Karpas-422 (cell line): ENCODE data around the gene MIA. TPM values are rescaled to one million over a fixed set of nuclear protein-coding genes. Genes with fewer than 3 reads are reported as not detected.
"Not testable (repeated sequence)": the region's sequence is repeated elsewhere in the genome, so short reads cannot be mapped to it uniquely, and the experiment has no call there.

Experiments
- DNase-seq: peaks from one replicate; pipeline ENCODE4 v3.0.0-alpha.2; 2015
- H2AFZ ChIP-seq: fragments of 200-600 bp; sonication (generic); 2 replicates; pipeline ENCODE4 v1.6.1; 2014; ENCODE audit warnings: antibody characterized with exemption, low read length, mixed read lengths
- H3K27ac ChIP-seq: fragments of 200-600 bp; sonication (generic); 2 replicates; pipeline ENCODE4 v1.5.1; 2014; ENCODE audit warnings: mild to moderate bottlenecking, low read length, moderate library complexity
- H3K27me3 ChIP-seq: fragments of 200-600 bp; sonication (generic); 2 replicates; pipeline ENCODE4 v1.6.1; 2014; ENCODE audit warnings: low read length, mixed read lengths
- H3K36me3 ChIP-seq: fragments of 200-600 bp; sonication (generic); 2 replicates; pipeline ENCODE4 v1.6.1; 2014; ENCODE audit warnings: low read length, mixed read lengths; ENCODE audit not compliant: insufficient read depth
- H3K4me1 ChIP-seq: fragments of 200-600 bp; sonication (generic); 2 replicates; pipeline ENCODE4 v1.6.1; 2014; ENCODE audit warnings: mild to moderate bottlenecking, low read length, mixed read lengths
- H3K4me2 ChIP-seq: fragments of 200-600 bp; sonication (generic); 2 replicates; pipeline ENCODE4 v1.6.1; 2014; ENCODE audit warnings: low read length, low read depth, mild to moderate bottlenecking; ENCODE audit not compliant: poor library complexity, severe bottlenecking
- H3K4me3 ChIP-seq: fragments of 200-600 bp; sonication (generic); 2 replicates; pipeline ENCODE4 v1.5.1; 2014; ENCODE audit warnings: mild to moderate bottlenecking, antibody characterized with exemption, low read length, mixed read lengths
- H3K79me2 ChIP-seq: fragments of 200-600 bp; sonication (generic); 2 replicates; pipeline ENCODE4 v1.6.1; 2014; ENCODE audit warnings: mild to moderate bottlenecking, low read length, mixed read lengths
- H3K9ac ChIP-seq: fragments of 200-600 bp; sonication (generic); 2 replicates; pipeline ENCODE4 v1.6.0; 2014; ENCODE audit warnings: low read length
- H3K9me2 ChIP-seq: fragments of 200-600 bp; sonication (generic), shearing (Covaris generic); replicated peaks from 2 replicates; pipeline ENCODE4 v1.6.0; 2014; ENCODE audit warnings: mild to moderate bottlenecking, low read length, moderate library complexity; ENCODE audit not compliant: insufficient read depth
- H3K9me3 ChIP-seq: fragments of 300-700, 200-600 bp; sonication (generic); 2 replicates; pipeline ENCODE4 v1.6.1; 2014; ENCODE audit warnings: low read length, mixed read lengths
- H4K20me1 ChIP-seq: fragments of 200-600 bp; sonication (generic); 2 replicates; pipeline ENCODE4 v1.6.1; 2014; ENCODE audit warnings: mild to moderate bottlenecking, antibody characterized with exemption, low read length, low read depth; ENCODE audit not compliant: insufficient read depth
- total RNA-seq: library from RNA; depleted of rRNA; stranded (reverse); fragments of >200 nt; shearing (Covaris generic); gene quantifications from 2 replicates; pipeline ENCODE4 v1.2.3, GENCODE V29; 2014; ENCODE audit warnings: low replicate concordance; rRNA removed

The MIA gene
- total RNA-seq = 0.40 TPM in 1 of 2 replicates, not detected in the other

DNA sequence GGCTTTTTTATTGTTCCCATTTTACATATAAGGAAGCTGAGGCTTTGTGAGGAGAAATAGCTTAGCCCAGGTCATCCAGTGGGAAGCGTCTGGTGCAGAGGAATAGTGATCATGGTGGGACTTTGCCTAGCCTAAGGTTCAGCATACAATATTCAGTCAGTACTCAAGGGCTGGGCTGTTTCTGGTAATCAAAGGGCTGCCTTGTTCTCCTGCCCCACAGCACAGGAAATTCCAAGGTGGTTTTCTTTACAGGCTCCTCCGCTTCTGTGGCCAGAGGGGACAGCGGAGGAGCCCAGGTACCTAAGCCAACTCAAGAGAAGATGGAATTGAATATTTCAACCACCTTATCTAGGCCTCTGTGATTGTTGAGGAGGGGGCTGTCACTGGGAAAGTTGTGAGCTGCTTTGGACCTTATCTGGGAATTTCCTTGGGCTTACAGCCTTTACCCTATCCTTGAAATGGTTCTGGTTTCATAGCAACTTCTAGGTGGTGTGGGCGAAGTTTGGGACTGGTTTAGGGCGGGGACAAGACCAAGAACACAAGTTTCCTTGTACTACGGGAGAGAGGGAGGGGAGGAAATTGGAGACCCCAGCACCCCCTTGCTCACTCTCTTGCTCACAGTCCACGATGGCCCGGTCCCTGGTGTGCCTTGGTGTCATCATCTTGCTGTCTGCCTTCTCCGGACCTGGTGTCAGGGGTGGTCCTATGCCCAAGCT is at the start of gene MIA:
TSS of gene MIA (plus strand) at position 606 of the 716 bp plus-strand sequence. CDS start at position 628, 22 bp downstream.
- Histone ChIP-seq H3K9me2 (no peaks in the 10 kb centered on the region), H3K4me1 (peaks cover 23% of the 10 kb centered on the region), H3K27ac (peak within 1 kb of the TSS; percentile 100; the same call in 1 of the 2 replicates), H3K4me2 (no peak within 1 kb of the TSS), H3K79me2 (peaks cover 8% of the 10 kb centered on the region; the same call in 1 of the 2 replicates), H3K4me3 (no peak within 1 kb of the TSS), H3K27me3 (no peaks in the 10 kb centered on the region), H4K20me1 (no peaks in the 10 kb centered on the region), H3K9ac (no peak within 1 kb of the TSS), H2AFZ (no peak within 1 kb of the TSS), H3K36me3 (no peaks in the 10 kb centered on the region), H3K9me3 (no peaks in the 10 kb centered on the region)
- DNase-seq = no peak

GRCh38 chr19:40726279-40726678 is 49.0 kb upstream of the MIA start:
- H3K36me3 ChIP-seq = 0 out of 2 replicates have a peak, but pooled peaks cover 2% of the 10 kb centered on the region

GRCh38 chr19:40730065-40730464 is 45.3 kb upstream of the MIA start:
- DNase-seq, H3K27me3 ChIP-seq, H4K20me1 ChIP-seq, H3K9me3 ChIP-seq, H3K9me2 ChIP-seq, H3K9ac ChIP-seq, H3K27ac ChIP-seq, H3K4me1 ChIP-seq, H3K36me3 ChIP-seq, H3K4me2 ChIP-seq, H2AFZ ChIP-seq, H3K79me2 ChIP-seq, H3K4me3 ChIP-seq: not testable (repeated sequence)

More at GRCh38 chr19:40726279-40726678, 49.0 kb upstream of the MIA start:
- H3K79me2 ChIP-seq = peaks cover 7% of the 10 kb centered on the region
- DNase-seq = no peak
- H4K20me1 ChIP-seq = no peaks in the 10 kb centered on the region
- no peaks in the 10 kb centered on the region for H3K9me2 ChIP-seq
- H3K4me3 ChIP-seq = no peak overlapping the region
- no peaks in the 10 kb centered on the region for H3K27me3 ChIP-seq
- no peak overlapping the region for H2AFZ ChIP-seq
- H3K4me2 ChIP-seq = no peak overlapping the region
- H3K27ac ChIP-seq = no peak overlapping the region
- H3K4me1 ChIP-seq = no peaks in the 10 kb centered on the region
- H3K9me3 ChIP-seq = no peaks in the 10 kb centered on the region
- no peak overlapping the region for H3K9ac ChIP-seq

GRCh38 chr19:40732304-40732703 is 43.0 kb upstream of the MIA start:
- H3K9me3 ChIP-seq, H4K20me1 ChIP-seq, H3K4me2 ChIP-seq, H3K9ac ChIP-seq, H2AFZ ChIP-seq, DNase-seq, H3K27ac ChIP-seq, H3K4me1 ChIP-seq, H3K4me3 ChIP-seq, H3K9me2 ChIP-seq, H3K79me2 ChIP-seq, H3K27me3 ChIP-seq, H3K36me3 ChIP-seq: not testable (repeated sequence)

GRCh38 chr19:40733149-40733548 is 42.2 kb upstream of the MIA start:
- Histone ChIP-seq H3K9ac (no peak overlapping the region), H3K79me2 (no peaks in the 10 kb centered on the region), H3K27ac (no peak overlapping the region), H4K20me1 (no peaks in the 10 kb centered on the region), H3K4me1 (no peaks in the 10 kb centered on the region), H3K4me3 (no peak overlapping the region), H2AFZ (no peak overlapping the region), H3K9me3 (no peaks in the 10 kb centered on the region), H3K9me2 (no peaks in the 10 kb centered on the region), H3K4me2 (no peak overlapping the region), H3K36me3 (peaks cover 7% of the 10 kb centered on the region), H3K27me3 (no peaks in the 10 kb centered on the region)
- no peak for DNase-seq

DNA sequence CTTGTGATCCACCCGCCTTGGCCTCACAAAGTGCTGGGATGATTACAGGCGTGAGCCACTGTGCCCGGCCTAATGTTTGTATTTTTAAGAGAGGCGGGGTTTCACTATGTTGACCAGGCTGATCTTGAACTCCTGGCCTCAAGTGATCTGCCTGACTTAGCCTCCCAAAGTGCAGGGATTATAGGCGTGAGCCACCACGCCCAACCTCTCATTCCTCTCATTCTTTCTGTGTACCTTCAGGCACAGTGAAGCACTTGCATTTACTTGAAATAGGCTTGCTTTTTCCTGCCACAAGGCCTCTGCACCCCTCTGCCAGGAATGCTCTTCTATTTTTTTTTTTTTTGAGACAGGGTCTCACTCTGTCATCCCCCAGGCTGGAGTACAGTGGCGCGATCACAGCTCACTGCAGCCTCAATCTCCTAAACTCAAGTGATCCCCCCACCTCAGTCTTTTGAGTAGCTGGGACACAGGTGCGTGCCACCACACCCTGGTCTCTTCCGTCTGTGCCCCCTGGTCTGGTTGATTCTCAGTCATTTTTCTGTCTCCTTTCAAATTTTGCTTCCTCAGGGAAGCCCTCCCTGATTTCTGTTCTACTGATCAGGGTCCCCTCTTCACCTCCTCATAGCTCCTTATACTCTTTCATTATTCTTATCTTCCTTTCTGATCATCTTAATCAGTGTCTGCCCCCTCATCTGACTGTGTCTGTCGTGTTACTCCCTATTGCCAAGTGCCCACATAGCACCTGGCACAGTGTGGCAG is 40.1 kb upstream of the MIA start:
- DNase-seq = no peak
- no peak overlapping the region for H3K27ac ChIP-seq
- H3K4me1 ChIP-seq = no peaks in the 10 kb centered on the region
- no peaks in the 10 kb centered on the region for H3K9me2 ChIP-seq
- H3K9me3 ChIP-seq = no peaks in the 10 kb centered on the region
- no peaks in the 10 kb centered on the region for H3K27me3 ChIP-seq
- no peak overlapping the region for H3K4me2 ChIP-seq
- H3K79me2 ChIP-seq = no peaks in the 10 kb centered on the region
- H3K36me3 ChIP-seq = peaks cover 7% of the 10 kb centered on the region
- no peaks in the 10 kb centered on the region for H4K20me1 ChIP-seq
- H3K4me3 ChIP-seq = no peak overlapping the region
- H3K9ac ChIP-seq = no peak overlapping the region
- H2AFZ ChIP-seq = no peak overlapping the region

- no peak overlapping the region for H3K9ac ChIP-seq
- peaks cover 5% of the 10 kb centered on the region for H3K36me3 ChIP-seq
Measured at GRCh38 chr19:40736661-40737060, 38.7 kb upstream of the MIA start.

DNA sequence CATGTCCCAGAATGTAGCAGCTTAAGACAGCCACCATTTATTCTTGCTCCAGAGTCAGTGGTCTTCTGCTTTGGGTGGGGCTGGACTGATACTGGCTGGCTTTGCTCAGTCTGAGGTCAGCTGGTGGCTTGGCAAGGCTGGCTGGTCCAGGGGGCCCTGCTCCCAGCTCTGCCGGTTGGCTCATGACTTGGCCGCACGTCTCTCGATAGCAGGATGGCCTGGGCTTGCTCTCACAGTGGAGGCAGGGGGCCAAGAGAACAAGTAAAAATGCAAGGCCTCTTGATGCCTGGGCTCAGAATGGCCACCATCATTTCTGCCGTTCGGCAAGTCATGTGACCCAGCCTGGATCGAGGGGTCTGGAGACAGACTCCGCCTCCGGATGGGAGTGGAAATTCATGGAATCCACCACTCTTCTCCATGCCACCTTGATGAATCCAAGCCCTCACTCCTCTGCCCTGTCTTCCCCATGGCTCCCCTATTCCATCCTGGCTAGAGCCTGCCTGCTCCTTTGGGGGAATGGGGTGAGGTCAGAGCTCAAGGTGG is 38.1 kb upstream of the MIA start:
- H2AFZ ChIP-seq = no peak overlapping the region
- no peak overlapping the region for H3K9ac ChIP-seq
- peaks cover 5% of the 10 kb centered on the region for H3K36me3 ChIP-seq
- H3K27me3 ChIP-seq = no peaks in the 10 kb centered on the region
- no peak overlapping the region for H3K27ac ChIP-seq
- no peak for DNase-seq
- no peaks in the 10 kb centered on the region for H3K79me2 ChIP-seq
- H3K4me1 ChIP-seq = no peaks in the 10 kb centered on the region
- no peak overlapping the region for H3K4me2 ChIP-seq
- no peaks in the 10 kb centered on the region for H3K9me3 ChIP-seq
- H3K4me3 ChIP-seq = no peak overlapping the region
- no peaks in the 10 kb centered on the region for H3K9me2 ChIP-seq
- no peaks in the 10 kb centered on the region for H4K20me1 ChIP-seq

More at GRCh38 chr19:40736661-40737060, 38.7 kb upstream of the MIA start:
- Histone ChIP-seq H3K79me2 (no peaks in the 10 kb centered on the region), H3K9me3 (no peaks in the 10 kb centered on the region), H3K4me1 (no peaks in the 10 kb centered on the region), H3K27me3 (no peaks in the 10 kb centered on the region), H4K20me1 (no peaks in the 10 kb centered on the region), H3K27ac (no peak overlapping the region), H3K4me2 (no peak overlapping the region), H3K4me3 (no peak overlapping the region), H3K9me2 (no peaks in the 10 kb centered on the region), H2AFZ (no peak overlapping the region)
- DNase-seq = no peak
